HG03575 (cell line): ENCODE measurements around the gene GPR146.

Source experiments
- ATAC-seq: cut with Tn5 transposase; IDR thresholded peaks from one replicate; pipeline ENCODE4 v1.9.1; 2021; ENCODE audit not compliant: unreplicated experiment, insufficient number of reproducible peaks, low FRiP score; ENCODE audit errors: extremely low read depth

Gene GPR146

DNA sequence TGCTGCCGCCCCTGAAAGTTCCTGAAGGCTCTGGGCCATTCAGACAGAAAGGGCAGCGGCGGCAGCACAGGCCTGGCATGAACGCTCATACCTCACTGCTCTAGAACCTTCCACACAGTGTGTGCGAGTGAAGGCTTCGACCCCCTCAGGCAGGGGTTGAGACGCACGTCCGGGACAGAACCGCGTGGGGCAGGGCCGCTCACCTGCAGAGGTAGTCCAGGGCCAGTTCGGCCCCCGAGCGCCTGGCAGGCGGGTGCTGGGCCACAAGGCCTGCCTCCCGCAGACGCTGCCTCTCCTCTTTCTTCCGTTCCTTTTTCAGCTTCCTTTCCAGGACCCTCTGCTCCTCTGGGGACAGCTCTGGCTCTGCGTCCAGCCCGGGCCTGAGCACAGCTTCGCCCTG lies 34.6 kb upstream of the GPR146 start:
- no peak for ATAC-seq

DNA sequence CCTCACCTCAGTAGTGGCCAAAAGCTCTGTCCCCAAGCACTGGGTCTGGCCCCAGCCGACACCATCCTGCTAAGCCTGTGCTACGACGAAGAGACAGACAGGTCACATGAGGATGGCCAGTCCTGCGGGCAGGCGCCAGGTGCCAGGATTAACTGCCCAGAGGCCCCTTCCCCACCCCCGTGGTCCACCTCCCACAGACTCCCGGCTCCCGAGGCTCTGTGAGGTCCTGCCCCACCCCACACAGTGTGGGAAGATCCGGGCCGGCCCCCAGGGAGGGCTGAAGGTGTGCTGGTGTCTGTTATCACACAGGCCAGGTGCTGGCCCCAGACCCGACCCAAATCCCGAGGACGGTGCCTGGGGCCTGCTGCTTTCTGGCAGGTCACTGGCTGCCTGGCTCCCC lies 34.1 kb upstream of the GPR146 start:
- no peak for ATAC-seq

DNA sequence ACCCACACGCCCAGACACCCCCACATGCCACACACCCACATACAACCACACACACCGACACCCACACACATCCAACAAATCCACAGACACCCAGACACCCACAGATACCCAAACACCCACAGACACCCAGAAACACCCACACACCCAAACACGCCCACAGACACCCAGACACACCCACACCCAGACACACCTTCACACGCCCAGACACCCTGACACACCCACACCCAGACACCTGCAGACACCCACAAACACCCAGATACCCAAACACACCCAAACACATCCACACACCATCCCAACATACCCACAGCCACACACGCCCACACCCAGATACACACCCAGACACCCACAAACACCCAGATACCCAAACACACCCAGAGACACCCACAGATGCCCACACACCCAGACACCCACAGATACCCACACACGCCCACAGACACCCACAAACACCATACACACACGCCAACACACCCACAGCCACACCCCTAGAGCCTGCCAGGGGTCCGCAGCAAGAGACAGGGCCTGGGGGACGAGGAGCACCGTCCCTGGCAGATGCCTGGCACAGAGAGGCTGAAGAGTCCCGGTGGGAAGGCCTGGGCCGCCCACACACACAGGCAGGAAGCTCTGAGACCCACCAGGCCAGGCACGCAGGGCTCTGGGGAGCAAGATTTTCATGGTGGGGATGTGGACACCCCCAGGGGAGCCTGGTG lies 32.9 kb upstream of the GPR146 start:
- no peak for ATAC-seq

DNA sequence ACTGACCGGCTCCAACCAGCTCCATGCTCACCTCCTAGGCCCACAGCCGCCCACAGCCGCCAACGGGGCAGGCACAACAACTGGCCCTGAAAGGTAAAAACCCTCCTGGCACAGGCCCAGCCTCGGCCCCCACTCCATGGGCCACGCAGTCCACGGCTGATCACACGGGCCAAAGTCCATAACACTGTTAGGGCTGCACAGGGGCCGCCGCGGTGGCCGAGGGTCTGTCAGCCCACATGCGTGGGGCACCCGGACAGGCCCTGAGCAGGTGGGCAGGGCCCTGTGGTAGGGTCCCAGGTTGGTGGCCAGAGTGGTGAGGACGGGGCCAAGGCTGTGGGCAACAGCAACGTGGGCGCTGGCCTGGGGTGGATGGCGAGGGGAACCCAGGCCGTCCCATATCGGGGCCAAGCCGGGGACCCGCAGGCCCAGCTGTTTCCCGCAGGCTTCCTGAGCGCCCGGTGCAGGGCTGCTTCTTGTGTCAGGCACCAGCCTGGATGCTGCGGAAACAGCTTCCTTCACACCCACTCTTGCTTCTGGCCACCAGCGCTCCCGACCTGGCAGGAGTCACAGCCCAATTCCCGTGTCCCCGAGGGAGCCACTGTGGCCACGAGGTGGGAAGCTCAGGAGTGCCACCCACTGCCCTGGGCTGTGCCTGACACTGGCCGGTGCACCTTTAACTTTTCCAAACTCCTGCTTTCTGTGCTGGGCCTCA lies 32.2 kb upstream of the GPR146 start:
- no peak for ATAC-seq

DNA sequence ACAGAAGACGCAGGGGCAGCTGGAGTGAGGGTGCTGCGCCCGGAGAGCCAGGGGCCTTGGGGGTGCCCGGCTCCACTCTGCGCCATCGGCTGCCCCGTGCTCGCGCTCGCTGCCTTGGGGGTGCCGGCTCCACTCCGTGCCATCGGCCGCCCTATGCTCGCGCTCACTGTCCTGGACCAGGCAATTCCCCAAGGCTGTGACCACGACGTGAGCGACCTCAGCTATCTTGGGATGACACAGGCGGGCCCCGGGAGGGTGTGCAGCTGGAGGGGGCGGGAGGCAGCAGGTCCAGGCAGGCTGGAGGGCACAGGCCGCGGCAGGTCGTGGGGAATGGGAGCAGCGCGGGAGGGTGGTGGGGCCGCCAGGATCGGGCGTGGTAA lies 31.6 kb upstream of the GPR146 start:
- ATAC-seq: no peak

DNA sequence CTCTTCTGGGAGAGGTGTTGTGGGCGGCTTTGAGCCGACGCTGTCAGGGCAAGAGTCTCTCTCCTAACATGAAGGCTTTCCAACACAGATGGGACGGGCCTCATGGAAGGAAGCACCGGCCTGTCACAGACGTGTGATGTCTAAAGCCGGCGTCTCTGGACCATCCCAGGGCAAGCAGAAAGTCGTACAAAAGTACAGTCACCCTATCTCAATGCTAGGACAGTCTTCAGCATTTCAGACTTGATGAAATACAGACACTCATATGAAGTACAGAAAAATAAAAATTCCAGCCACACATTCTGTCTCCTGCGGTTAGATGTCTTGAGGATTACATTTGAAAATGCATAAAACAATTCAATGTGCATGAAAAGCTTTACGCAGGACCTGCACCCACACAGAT lies 30.8 kb upstream of the GPR146 start:
- ATAC-seq: no peak

DNA sequence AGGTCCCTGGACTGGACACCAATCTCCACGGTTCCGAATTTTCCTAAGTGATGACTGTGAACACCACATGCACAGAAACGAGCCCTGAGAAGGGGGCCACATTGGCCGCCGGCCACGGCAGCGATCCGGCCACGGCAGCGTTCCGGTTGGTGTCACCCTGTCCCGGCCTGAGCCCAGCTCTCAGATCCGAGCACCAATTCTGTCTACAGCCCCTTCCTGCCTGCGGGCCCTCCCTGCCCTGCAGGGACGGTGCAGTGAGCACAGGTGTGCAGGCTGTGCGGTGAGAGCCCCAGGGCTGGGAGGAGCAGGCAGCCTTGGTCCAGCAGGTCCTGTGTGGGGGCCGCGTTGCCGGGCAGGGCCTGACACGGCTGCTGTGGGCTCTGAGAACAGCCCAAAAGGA lies 29.7 kb upstream of the GPR146 start:
- no peak for ATAC-seq

DNA sequence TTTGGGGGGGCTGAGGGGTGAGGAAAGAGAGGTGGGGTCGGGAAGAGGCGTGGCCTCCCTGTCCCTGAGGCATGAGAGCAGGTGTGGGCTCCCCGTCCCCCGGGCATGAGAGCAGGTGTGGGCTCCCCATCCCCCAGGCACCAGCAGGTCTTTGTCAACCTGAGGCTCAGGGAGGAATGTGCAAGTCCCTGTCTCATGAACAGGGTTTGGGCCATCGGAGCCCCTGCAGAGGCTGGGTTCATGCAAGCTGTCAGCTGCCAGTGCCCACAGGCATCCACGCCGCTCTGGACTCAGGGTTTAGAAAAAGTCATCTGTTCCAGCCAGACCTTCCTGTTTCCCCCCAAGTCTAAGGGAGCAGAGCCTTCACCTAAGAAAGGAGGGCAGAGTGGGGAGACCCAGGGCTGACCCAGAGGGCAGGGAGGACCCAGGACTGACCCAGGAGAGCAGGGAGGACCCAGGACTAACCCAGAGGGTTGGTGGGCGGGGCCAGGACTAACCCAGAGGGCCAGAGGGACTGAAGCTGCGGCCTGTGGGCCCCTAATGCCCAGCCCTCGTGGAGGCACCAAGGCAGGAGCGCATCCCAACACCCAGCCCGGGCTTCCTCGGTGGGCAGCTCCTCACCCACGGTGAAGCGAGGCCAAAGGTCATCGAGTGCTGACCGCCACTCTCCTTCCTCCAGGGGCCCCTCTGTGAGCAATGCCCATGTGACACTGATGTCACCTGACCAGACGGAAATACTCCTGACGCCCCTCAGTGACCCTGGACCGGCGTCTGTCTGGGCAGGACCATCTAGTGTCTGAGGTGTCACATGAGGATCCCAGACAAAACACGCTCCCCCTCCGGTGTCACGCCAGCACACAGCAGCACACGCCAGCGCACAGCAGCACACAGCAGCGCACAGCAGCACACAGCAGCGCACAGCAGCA lies 28.9 kb upstream of the GPR146 start:
- no peak for ATAC-seq

DNA sequence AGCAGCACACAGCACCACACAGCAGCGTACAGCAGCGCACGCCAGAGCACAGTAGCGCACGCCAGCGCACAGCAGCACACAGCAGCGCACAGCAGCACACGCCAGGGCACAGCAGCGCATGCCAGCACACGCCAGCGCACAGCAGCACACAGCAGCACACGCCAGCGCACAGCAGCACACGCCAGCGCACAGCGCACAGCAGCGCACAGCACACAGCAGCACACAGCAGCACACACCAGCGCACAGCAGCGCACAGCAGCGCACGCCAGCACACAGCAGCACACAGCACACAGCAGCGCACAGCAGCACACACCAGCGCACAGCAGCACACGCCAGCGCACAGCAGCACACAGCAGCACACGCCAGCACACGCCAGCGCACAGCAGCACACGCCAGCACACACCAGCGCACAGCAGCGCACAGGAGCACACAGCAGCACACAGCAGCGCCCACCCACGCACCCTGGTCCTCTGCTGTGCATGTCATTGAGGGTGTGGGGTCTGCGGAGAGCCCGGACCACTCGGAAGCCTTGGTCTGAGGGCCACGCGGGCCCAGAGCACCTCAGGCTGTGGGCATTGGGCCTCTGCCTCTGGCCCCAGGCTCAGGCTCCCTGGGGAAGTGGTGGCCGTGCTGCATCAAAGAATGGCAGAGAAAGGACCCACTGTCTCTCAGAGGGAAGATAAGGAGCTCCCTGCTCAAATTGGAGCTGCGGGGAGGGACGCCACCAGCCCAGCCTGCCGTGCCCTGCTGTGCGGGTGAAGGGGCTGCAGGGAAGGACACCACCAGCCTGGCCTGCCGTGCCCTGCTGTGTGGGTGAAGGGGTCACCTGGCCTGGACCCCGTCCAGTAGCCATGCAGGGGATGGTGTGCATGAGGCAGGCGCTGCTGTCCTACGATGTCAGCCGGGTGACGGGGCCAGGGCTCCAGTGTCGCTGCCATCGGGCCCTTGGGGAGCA lies 27.5 kb upstream of the GPR146 start:
- ATAC-seq: no peak

DNA sequence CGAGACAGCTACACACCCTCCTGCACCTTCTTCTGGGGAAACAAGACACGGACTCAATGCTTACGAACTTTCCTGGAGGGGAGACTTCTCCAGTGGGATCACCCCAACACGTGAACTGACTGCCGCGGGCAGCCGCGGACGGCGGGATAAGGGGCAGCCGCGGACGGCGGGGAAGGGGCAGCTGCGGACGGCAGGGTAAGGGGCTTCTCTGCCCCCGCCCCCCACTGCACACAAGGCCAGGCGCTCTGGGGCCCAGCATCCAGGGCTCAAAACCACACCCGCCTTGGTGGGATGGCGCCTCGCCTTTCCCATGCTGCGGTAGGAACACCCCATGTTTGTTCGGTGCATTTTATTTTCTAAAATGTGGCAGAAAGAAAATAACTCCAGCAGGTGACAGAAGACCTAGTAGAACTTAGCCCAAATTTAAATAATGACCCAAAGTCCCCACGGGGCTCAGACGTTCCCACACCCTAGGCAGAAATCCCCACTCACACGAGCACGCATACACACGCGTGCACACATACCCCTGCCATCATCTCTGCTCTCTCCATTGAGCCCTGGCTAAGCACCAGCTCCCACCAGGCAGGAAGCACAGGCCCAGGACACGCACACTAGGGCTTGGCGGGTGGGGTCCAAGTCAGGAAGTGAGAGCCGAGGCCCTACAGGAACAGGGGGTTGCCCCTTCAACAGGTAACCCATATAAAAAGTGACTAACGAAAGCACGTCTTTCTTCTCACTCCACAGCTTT lies 26.6 kb upstream of the GPR146 start:
- ATAC-seq: no peak

DNA sequence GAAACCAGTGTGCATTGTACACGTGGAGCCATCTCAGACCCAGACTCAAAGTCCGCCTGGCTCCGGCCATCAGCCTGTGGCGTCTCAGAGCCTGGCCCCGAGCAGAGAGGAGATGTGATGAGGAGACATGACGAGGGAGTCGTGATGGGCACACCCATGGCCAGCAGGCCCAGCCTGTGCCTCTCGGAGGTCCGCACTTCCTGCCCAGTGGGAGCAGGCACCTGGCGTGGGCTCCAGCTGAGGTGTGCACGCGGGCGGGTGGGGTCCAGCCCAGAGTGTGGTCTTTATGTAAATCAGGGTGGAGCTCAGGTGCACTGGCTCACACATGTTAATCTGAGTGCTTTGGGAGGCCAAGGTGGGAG lies 26.0 kb upstream of the GPR146 start:
- no peak for ATAC-seq

DNA sequence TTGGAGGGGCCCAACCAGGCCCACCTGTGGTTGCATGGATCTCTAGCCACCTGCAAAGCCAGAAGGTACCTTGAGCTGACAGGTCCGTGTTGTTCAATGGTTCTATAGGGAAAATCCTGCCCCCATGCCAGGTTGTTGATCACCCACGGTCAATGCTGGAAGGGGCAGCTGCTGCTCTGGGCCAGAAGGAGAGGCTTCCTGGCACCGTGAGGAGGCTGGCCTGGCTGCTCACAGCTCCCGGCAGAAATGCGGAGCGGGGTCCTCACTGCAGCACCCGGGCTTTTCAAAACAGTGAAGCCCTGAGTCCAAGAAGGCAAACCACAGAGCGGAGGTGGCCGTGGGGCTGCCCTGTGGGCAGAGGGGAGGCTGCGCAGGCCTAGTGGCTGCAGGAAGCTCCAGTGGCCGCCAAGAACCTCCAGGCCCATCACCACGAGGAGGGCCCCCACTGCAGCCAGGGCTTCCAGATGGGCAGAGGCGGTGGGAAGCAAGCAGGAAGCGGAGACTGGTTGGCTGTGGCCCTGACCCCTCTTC lies 25.0 kb upstream of the GPR146 start:
- no peak for ATAC-seq

DNA sequence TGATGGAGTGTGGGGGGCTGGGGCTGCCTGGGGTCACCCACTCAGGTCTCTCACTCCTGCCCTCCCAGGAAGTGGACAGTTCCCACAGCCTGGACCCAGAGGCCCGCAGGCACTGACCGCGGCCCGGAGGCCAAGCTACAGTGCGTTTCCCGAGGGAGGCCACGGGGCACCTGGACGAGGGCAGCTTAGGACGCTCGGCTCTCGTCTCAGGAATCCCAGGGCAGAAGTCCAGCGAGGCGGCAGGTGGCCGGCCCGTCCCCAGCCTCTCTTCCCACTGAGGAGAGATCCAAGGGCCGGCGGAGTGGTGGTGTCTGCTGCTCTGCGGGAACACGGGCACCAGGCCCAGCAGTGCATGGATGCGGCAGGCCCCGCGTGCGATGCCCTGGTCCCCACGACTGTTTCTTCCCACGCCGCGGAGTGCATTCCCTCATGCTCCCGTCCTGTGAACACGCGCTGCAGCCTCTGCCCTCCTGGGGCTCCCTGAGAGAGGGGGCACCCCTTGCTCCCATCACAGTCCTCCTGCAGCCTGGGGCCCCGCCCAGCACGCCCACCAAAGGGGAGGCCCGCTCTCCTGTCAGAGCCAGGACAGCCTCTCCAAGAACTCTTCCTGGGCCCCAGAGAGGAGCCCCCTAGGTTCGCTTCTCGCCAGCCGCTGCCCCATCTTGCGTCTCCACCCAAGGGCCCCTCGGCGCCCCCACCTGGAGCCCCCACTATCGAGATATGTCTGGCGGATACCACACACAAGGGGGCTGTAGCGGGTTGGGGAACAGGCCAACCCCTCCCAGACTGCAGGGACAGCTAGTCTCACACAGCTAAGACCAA lies 24.3 kb upstream of the GPR146 start:
- no peak for ATAC-seq

DNA sequence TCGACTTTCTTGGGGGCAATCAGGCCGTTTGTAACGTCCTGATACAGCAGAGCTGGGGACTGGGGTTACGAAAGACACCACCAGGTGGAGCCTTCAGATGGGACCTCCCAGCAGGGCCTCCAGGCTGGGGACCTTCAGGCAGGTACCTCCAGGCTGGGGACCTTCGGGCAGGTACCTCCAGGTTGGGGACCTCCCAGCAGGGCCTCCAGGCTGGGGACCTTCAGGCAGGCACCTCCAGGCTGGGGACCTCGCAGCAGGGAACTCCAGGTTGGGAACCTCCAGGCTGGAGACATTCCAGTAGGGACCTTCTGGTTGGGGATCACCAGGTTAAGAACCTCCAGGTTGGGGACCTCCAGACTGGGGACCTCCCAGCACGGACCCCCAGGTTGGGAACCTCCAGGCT lies 23.5 kb upstream of the GPR146 start:
- ATAC-seq: no peak

DNA sequence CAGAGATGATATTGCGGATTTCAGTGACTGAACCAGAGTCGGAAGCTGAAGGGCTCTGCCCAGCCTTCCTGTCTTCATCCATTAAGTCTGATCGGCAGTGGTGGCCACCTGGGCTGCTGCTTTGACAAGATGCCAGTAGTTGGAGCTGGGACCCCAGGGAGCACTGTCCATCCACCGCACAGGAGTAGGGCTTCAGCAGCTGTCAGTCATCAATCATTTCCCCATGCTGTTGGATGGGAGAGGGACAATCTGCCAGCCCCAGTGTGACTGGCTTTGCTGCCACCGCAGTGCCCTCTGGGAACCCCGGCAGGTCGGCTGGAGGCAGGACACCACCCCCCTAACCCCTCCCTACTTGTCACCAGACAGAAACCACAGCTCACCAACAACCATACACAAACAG lies 23.0 kb upstream of the GPR146 start:
- ATAC-seq: no peak

DNA sequence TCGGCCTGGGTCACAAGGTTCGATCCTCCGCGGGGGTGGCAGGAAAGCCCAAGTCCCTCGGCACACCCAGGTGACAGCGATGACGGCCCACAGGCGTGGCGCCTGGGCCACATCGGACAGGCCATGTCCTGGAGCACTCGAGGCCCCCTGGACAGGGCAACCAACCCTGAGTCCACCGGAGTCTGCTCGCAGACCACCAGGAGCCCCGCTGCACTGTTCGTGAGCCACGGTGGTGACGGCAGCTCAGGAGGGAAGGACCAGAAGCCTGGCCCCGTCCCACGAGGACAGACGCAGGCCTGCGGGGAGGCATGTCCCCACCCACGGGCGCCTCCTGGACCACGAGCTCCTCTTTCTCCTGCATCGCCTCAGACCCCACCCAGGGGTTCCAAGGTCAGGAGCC lies 22.4 kb upstream of the GPR146 start:
- ATAC-seq: no peak

DNA sequence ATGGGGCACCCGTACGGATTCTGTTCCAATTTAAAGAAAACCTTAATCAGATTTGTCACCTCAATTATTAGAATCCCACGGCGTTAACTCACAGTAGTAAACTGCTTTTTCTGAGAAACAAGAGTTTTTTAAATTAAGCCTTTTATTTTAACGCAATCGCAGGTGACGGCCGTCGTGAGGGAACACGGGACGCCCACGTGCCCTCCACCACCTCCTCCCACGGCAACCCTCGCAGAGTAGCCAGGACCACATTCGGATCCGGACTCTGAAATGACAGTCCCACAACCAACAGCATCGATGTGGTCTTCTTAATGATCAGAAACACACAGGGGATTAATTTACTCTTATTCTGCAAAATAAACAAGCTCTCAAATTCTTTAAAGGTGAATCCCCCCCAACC lies 22.0 kb upstream of the GPR146 start:
- ATAC-seq: no peak
